HG03139 (cell line): ENCODE data around the gene MIXL1.
"Not testable (repeated sequence)": the region's sequence is repeated elsewhere in the genome, so short reads cannot be mapped to it uniquely, and the experiment has no call there.

Source experiments
- ATAC-seq: cut with Tn5 transposase; IDR thresholded peaks from one replicate; pipeline ENCODE4 v1.9.1; 2021; ENCODE audit not compliant: unreplicated experiment

The MIXL1 gene

GRCh38 chr1:226212545-226212944 lies 10.9 kb upstream of the MIXL1 start:
- ATAC-seq = no peak

GRCh38 chr1:226215239-226215638 lies 8.2 kb upstream of the MIXL1 start:
- ATAC-seq = no peak

GRCh38 chr1:226216056-226216455 lies 7.4 kb upstream of the MIXL1 start:
- no peak for ATAC-seq

- no peak for ATAC-seq
Observed at GRCh38 chr1:226217273-226217672, 6.2 kb upstream of the MIXL1 start.

GRCh38 chr1:226220473-226221189 lies 2.8 kb upstream of the MIXL1 start:
- ATAC-seq = no peak

GRCh38 chr1:226222686-226223085 lies 778 bp upstream of the MIXL1 start:
- no peak for ATAC-seq

GRCh38 chr1:226223786-226224244 lies 351 bp downstream of the MIXL1 start:
- ATAC-seq = peak; percentile 62

- no peak for ATAC-seq
Observed at GRCh38 chr1:226226601-226227000, 3.1 kb downstream of the MIXL1 start.

GRCh38 chr1:226233293-226233692 lies 9.8 kb downstream of the MIXL1 start:
- peak; percentile 56 for ATAC-seq

GRCh38 chr1:226233806-226234205 lies 10.3 kb downstream of the MIXL1 start:
- ATAC-seq = no peak

- no peak for ATAC-seq
Observed at GRCh38 chr1:226236826-226237225, 13.4 kb downstream of the MIXL1 start.

- no peak for ATAC-seq
Observed at GRCh38 chr1:226239421-226239820, 16.0 kb downstream of the MIXL1 start.

- ATAC-seq = no peak
Observed at GRCh38 chr1:226248091-226248490, 24.6 kb downstream of the MIXL1 start.

- ATAC-seq = no peak
Observed at GRCh38 chr1:226248796-226249195, 25.3 kb downstream of the MIXL1 start.

GRCh38 chr1:226250511-226250910 lies 27.0 kb downstream of the MIXL1 start:
- no peak for ATAC-seq

- not testable (repeated sequence) for ATAC-seq
Observed at GRCh38 chr1:226252841-226253240, 29.4 kb downstream of the MIXL1 start.

GRCh38 chr1:226253933-226254332 lies 30.5 kb downstream of the MIXL1 start:
- ATAC-seq = no peak

- no peak for ATAC-seq
Observed at GRCh38 chr1:226255380-226255779, 31.9 kb downstream of the MIXL1 start.

- ATAC-seq = no peak
Observed at GRCh38 chr1:226261818-226262217, 38.4 kb downstream of the MIXL1 start.

GRCh38 chr1:226268421-226269124 lies 45.1 kb downstream of the MIXL1 start:
- no peak for ATAC-seq

GRCh38 chr1:226272233-226272902 lies 48.9 kb downstream of the MIXL1 start:
- not testable (repeated sequence) for ATAC-seq

- ATAC-seq = no peak
Observed at GRCh38 chr1:226274138-226274537, 50.7 kb downstream of the MIXL1 start.
